Measurements from ENCODE around the gene UMAD1.

UMAD1 gene

DNA sequence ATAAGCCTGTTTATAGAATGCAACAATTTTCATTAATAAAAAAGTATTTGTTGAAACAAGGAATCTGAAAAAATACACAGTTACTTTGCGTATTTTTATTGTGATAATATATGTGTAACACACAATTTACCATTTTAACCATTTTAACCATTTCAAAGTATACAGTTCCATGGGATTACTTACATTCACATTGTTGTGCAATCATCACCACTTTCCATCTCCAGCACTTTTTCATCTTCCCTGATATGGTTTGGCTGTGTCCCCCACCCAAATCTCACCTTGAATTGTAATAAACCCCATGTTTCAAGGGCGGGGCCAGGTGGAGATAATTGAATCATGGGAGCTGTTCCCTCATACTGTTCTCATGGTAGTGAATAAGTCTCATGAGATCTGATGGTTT is 266.8 kb downstream of the UMAD1 start:
- no peak for DNase-seq

DNA sequence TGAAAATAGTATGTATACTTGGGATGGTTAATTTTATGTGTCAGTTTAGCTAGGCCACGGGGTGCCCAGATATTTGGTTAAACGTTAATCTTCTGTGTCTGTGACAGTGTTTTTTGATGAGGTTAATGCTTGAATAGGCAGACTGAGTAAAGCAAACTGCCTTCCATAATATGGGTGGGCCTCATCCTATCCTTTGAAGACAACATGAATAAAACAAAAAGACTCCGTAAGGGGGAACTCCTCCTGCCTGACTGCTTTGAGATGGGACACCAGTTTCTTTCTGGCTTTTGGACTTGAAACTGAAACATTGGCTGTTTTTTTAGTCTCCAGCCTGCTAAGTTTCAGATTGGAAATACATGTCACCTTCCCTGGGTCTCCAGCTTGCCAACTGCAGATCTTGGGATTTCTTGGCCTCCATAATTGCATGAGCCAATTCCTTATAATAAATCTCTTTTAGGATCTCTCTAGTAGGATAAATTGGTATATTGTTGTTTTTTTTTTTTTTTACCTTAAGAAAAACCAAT is 268.1 kb downstream of the UMAD1 start:
- DNase-seq = no peak

DNA sequence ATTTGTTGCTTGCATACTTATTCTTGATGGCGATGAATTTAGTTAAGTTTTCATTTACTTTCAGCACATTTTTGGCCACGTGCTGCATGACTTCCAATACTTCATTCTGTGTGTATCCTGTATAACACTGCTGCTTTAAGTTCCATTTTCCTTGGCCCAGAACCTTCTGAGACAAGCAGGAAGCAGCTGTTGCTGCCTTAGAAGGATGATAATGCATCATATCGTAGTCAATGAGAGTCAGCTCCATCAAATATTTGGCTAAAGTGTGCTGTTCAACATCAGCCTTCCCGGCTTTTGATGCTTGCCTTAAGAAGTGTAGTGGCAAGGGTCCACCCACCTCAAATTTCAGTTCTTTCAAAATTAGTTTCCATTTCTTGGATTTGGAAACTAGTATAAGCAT is 268.8 kb downstream of the UMAD1 start:
- DNase-seq = no peak

DNA sequence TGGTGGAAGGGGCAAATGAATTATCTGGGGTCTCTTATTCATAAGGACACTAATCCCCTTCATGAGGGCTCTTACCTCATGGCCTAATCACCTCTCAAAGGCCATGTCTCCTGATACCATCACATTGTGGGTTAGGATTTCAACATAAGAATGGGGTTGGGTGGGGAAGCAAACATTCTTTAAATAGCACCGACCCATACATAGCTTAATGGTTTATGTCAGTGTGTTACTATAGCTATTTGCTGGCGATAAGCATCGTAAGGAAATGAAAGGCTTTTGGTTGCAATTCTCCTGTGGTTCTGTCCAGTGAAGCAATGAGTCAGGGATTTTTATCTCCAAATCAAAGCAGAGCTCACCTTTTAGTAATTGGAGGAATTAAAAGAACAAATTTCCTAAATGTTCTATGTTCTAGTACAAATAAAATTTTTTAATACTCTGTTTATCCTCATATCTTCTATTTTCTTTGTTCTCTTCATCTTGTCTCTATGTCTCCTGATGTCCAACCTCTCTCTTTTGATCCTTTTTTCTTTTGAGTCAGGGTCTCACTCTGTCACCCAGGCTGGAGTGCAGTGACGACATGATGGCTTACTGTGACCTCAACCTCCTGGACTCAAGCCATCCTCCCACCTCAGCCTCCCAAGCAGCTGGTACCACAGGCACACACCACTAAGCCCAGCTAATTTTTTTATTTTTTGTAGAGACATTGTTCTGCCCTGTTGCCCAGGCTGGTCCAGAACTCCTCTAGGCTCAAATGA is 271.0 kb downstream of the UMAD1 start:
- DNase-seq = peak; percentile 84

DNA sequence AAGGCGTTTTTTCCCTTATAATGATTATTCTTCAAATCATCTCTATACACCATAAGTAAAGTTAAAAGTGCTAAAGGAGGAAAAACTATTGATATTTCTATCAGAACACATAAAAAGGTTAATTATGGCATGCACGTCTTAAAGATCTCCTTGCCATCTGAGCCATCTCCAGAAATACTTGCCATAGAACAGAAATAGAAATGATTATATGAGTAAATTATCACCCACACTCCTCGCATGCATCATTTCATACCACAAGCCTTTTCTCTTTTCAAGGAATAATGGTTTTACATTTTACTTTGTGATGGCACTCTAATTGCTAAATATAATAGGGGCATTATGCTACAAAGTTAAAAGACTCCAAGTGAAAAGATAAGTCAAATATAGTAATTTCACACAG is 272.4 kb downstream of the UMAD1 start:
- no peak for DNase-seq

DNA sequence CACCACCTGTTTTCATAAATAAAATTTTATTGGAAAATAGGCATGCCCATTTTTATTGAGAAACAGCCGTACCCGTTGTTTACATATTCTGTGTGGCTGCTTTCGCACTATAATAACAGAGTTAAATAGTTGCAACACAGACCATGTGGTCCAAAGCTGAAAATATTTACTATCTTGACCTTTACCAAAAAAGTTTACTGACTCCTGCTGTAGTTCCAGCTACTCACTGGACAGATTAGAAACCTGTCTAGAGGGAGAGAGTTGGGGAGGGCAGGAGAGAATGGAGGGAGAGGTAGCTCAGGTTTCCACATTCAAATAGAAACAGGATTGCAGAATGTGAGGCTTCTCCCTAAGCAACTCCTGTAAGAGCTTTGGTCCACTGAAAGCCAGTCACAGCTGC is 273.0 kb downstream of the UMAD1 start:
- no peak for DNase-seq

DNA sequence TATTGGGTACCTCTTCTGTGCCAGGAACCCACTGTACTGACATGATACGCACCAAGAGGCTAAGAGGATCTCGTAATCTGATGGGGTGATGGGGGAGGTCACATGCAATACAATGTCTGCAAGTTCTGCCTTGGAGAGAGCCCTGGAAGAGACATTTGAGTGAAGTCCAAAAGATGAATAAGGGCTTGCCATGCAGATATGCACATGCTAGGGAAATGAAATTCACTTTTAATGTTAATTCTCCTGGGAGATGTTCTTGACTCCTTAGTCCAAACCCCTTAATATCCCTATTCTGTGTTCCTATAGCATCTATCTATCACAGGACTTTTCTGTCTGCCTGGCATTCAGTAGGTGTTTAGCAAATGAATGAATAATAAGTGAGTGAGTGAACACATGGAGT is 274.0 kb downstream of the UMAD1 start:
- no peak for DNase-seq

DNA sequence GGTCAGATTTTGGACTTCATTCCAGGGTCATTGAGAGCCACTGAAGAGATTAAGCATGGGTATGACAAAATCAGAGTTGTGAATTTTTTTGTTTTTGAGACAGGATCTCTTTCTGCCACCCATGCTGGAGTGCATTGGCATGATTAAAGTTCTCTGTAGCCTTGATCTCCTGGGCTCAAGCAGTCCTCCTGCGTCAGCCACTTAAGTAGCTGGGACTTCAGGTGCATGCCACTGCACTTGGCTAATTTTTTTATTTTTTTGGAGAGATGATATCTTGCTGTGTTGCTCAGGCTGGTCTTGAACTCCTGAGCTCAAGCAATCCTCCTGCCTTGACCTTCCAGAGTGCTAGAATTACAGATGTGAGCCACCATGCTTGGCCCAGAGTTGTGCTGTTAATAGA is 275.5 kb downstream of the UMAD1 start:
- DNase-seq = no peak

DNA sequence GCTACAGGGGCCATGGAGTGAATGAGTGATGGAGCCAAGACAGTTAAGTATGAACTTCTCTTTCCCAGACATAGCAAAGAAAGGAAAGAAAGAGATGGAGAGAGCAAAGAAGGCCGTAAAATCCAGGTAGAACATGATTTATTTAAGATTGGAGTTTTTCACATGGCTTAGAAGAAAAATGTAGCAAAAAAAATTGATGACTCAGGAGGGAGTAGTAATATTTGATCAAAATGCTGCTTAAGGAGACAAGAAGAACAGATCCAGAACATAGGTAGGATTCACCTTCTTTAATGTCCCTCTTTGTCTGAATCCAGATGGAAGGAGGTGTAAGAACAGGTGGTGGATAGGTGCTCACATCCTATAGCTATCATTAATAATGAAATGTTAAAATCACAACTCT is 277.0 kb downstream of the UMAD1 start:
- no peak for DNase-seq

DNA sequence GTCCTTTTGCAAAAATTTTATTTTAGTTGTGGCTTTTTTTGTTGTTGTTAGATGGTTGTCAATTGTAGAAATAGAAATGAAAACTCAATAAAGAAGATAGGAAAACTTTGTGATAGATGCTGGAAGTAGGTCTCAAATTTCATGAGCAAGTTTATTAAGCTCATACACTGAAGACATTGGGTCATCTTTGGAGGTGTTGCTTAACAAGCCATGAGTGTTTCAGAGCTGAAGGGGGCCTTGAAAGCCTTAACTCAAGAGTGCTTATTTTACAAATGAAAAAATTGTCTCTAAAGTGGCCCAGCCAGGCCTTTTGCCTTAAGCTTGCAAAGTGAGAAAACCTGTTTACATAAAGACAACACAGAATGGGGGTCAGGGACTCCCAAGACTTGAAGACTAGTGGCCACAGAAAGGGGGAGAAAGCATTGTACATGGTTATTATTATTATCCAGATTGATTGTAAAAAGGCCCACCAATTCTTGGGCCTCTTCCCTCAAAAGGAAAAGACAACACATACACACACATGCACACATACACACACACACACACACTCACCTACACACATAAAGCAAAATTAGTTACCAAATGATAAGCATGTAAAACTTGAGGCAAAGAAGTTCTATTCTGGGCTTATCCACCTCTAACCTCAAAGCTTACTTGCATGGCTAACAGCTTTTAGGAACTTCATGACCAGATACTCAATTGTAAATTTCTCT is 278.3 kb downstream of the UMAD1 start:
- no peak for DNase-seq

DNA sequence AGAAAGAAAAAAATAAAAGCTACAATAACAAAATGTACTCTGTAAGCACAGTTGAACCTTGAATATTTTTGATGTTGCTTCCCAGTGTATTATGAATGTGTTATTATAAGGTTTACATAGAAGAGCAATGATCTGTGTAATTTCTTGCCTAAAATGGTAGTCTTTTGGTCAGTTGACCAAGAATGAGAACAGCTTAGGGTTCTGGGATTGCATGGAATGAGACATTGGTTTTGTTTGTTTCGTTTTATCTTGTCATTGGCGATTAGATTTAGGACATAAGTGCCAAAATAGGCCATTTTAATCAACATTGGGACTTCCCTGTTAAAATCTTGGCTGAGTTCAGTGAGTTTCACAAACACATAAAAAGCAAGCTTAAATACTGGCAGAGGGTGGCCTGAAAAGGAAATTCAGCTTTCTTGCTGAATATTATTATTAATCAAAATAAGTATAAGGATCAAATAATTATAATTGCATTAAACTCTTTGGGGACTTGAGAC is 278.9 kb downstream of the UMAD1 start:
- DNase-seq = no peak

DNA sequence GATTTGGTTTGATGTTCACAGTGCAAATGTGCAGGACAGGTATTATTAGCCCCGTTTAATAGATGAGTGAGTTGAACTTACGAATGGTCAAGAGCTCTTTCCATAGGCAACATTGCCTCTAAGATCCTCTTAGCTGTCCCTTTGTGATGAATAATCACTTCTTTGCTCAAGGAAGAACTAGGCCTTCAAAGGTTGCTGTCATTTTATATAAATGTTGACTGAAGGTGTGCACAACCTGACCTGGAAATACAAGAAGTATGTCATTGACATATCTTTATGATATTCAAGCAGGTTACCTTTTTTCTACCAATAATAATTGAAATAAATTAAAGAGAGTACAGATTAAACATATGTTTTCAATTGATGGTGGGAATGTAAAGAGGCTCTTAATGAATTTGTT is 279.5 kb downstream of the UMAD1 start:
- DNase-seq = no peak

DNA sequence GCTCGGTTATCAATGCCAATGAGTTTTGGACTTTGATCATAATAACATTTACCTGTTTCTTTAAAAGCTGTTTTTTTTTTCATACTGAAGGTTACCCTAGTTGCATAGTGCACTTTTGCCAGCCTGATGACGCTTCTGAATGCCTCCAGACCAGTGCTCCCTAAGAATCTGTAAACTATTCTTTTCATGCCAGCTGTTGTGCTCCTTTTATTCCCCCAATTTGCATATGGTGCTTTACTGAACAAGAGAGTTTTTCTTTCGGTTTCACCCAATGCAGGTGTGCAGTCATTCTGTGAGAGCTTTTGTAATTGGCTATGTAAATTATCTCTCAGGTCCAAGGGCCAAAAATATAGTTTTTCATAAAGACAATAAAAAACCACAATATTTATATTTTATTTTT is 279.9 kb downstream of the UMAD1 start:
- no peak for DNase-seq

DNA sequence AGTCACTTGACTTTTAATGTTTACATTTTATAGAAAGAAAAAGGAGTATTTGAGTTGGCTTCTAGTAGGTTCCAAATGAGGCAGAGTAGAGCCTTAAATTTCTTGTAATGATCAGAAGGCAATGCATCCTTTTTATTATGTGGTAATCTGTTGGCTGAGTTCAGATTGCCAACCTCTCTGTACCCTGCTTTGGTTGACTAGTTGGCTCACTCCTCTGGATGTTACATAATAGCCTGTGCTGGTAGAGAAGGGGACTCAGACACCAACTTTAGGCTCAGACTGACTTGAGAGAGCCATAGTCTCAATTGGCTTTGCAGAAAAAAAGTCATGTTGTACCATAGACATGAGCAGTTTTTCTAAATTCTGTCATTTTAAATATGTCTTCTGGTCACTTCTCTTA is 281.3 kb downstream of the UMAD1 start:
- DNase-seq = no peak

DNA sequence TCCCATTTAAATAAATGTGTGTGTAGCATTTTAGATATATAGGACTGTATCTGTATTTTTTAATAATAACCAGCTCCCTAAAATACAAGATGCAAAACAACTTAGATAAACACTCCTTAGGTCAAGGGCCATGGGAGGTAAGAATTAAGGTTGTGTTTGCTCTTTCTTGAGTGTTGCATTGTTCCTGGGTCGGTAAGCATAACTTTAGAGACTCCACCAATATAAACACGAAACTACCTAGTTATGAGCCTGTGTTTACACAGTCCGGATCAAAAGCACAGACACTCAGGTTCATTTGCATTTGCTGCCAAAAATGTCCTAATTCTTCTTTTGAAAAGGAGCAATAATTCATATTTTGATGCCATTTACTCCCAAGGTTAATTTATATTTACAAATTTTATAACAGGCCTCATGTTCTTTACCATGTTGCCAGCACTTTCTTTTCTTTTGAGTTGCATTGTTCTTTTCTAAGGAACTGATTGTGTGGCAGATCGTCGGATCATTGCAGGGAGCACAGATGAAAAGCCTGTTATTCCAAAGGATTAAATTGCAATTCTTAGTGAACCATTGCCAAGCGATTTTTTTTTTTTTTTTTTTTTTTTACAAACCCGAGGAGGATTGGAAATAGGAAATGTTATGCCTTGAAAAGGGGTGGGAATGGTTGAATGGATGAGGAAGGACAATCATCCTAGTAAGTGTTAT is 282.3 kb downstream of the UMAD1 start:
- DNase-seq = no peak

DNA sequence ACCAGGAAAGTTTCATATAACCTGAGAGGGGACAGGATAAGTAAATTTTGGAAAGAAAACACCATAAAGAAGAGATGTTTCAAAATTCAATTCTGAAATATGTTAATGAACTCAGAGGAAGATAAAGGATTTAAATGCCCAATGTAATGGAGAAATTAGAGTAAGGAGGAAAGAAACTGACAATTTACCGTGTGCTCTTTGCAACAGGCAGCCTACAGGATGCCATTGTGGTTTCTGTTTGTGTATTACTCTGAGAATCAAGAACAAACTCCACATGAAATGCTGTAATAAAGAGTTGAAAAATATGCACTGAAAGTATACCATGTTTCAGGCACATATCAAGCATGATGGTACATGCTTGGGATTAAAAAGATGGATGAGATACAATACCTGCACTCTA is 283.3 kb downstream of the UMAD1 start:
- DNase-seq = no peak

DNA sequence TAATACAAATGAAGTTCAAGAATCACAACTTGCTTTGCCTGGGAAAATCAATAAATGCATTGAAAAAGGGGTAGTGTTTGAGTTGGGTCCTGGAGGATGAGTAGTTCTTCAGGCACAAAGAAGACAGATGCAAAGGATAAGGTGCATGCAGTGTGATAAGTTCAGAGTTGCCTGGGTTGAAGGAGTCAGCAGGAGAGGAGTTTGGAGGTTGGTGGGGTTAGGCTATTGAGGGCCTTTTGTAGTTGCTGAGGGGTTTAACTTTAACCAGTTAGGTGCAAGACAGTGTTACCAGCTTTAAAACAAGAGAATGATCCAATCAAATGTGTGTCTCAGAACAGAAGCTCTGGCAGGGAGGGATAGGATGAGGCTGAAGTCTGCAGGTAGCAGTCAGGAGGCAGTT is 283.8 kb downstream of the UMAD1 start:
- DNase-seq = no peak
